Stimulated activated CD4-positive, alpha-beta T cell treated with anti-CD3 and anti-CD28 coated beads, Interleukin-4, amount 100 ng/mL, for 24 hours (primary cell): ENCODE data around the gene IL1RAP.
"Not testable (repeated sequence)": the region's sequence is repeated elsewhere in the genome, so short reads cannot be mapped to it uniquely, and the experiment has no call there.

Experiments
- DNase-seq: peaks from one replicate; pipeline ENCODE4 v3.0.0-alpha.2; 2020

The IL1RAP gene

GRCh38 chr3:190514413-190515153 is 698 bp downstream of the IL1RAP start:
- DNase-seq, result peak; percentile 28

- DNase-seq, result no peak
These were observed 2.5 kb downstream of the IL1RAP start for GRCh38 chr3:190516416-190516815.

GRCh38 chr3:190517687-190518086 is 3.8 kb downstream of the IL1RAP start:
- no peak for DNase-seq

- not testable (repeated sequence) for DNase-seq
These were observed 4.6 kb downstream of the IL1RAP start for GRCh38 chr3:190518531-190518930.

- DNase-seq, result no peak
These were observed 6.0 kb downstream of the IL1RAP start for GRCh38 chr3:190519886-190520285.

GRCh38 chr3:190521998-190522397 is 8.1 kb downstream of the IL1RAP start:
- no peak for DNase-seq

- no peak for DNase-seq
These were observed 8.8 kb downstream of the IL1RAP start for GRCh38 chr3:190522621-190523222.

- DNase-seq, result no peak
These were observed 11.1 kb downstream of the IL1RAP start for GRCh38 chr3:190524942-190525341.

- no peak for DNase-seq
These were observed 11.7 kb downstream of the IL1RAP start for GRCh38 chr3:190525634-190526033.

- DNase-seq, result no peak
These were observed 13.2 kb downstream of the IL1RAP start for GRCh38 chr3:190526787-190527762.

- DNase-seq, result no peak
These were observed 14.8 kb downstream of the IL1RAP start for GRCh38 chr3:190528706-190529105.

- DNase-seq, result no peak
These were observed 17.5 kb downstream of the IL1RAP start for GRCh38 chr3:190531406-190531805.

- no peak for DNase-seq
These were observed 18.9 kb downstream of the IL1RAP start for GRCh38 chr3:190532731-190533203.

- DNase-seq, result no peak
These were observed 19.8 kb downstream of the IL1RAP start for GRCh38 chr3:190533511-190534281.

GRCh38 chr3:190534386-190534785 is 20.5 kb downstream of the IL1RAP start:
- no peak for DNase-seq

- no peak for DNase-seq
These were observed 21.1 kb downstream of the IL1RAP start for GRCh38 chr3:190534986-190535385.

GRCh38 chr3:190537146-190537545 is 23.3 kb downstream of the IL1RAP start:
- no peak for DNase-seq

- DNase-seq, result no peak
These were observed 24.4 kb downstream of the IL1RAP start for GRCh38 chr3:190538288-190538687.

GRCh38 chr3:190539526-190539925 is 25.6 kb downstream of the IL1RAP start:
- no peak for DNase-seq

- no peak for DNase-seq
These were observed 27.1 kb downstream of the IL1RAP start for GRCh38 chr3:190541008-190541407.

- DNase-seq, result no peak
These were observed 27.7 kb downstream of the IL1RAP start for GRCh38 chr3:190541560-190541959.

- no peak for DNase-seq
These were observed 29.0 kb downstream of the IL1RAP start for GRCh38 chr3:190542846-190543245.

- DNase-seq, result no peak
These were observed 29.8 kb downstream of the IL1RAP start for GRCh38 chr3:190543671-190544070.
